Peyer's patch (tissue), 4 donors: ENCODE results near the gene VGLL4.

Experiments used
- POLR2A ChIP-seq, 2 donors: fragments of 450-650 bp; IDR thresholded peaks; one replicate each; pipeline ENCODE4 v1.5.1; 2017; ENCODE audit warnings: antibody characterized with exemption in 2 of 2, mild to moderate bottlenecking in 2 of 2, moderate library complexity in 2 of 2
- TF ChIP-seq, protein P1 (sequence below), 6 experiments: fragments of 450-650 bp in 4 of 6; fragments of 200-600 bp in 2 of 6; sonication (generic) in 1 of 6; IDR thresholded peaks; one replicate each; pipeline ENCODE4 v1.5.1; 2017 to 2019; ENCODE audit warnings: antibody characterized with exemption in 6 of 6, mild to moderate bottlenecking in 3 of 6, moderate library complexity in 1 of 6

- TF ChIP-seq, protein P1, sequence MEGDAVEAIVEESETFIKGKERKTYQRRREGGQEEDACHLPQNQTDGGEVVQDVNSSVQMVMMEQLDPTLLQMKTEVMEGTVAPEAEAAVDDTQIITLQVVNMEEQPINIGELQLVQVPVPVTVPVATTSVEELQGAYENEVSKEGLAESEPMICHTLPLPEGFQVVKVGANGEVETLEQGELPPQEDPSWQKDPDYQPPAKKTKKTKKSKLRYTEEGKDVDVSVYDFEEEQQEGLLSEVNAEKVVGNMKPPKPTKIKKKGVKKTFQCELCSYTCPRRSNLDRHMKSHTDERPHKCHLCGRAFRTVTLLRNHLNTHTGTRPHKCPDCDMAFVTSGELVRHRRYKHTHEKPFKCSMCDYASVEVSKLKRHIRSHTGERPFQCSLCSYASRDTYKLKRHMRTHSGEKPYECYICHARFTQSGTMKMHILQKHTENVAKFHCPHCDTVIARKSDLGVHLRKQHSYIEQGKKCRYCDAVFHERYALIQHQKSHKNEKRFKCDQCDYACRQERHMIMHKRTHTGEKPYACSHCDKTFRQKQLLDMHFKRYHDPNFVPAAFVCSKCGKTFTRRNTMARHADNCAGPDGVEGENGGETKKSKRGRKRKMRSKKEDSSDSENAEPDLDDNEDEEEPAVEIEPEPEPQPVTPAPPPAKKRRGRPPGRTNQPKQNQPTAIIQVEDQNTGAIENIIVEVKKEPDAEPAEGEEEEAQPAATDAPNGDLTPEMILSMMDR (IDR thresholded peaks at IDR 0.05) = no peak
- no peak for TF ChIP-seq POLR2A (IDR thresholded peaks at IDR 0.05)
Observed at GRCh38 chr3:11534011-11534792, 109.5 kb downstream of the VGLL4 start.
